Osteoblast (primary cell): ENCODE results near the gene DMD. TPM values are rescaled to one million over a fixed set of nuclear protein-coding genes. Genes with fewer than 3 reads are reported as not detected.

Experiments
- DNase-seq: peaks from one replicate; pipeline ENCODE4 v3.0.0; 2011; ENCODE audit warnings: low spot score, mixed read lengths; ENCODE audit not compliant: insufficient read length; ENCODE audit errors: missing footprints
- H2AFZ ChIP-seq: 2 replicates; pipeline ENCODE4 v1.6.0; 2011; ENCODE audit warnings: mild to moderate bottlenecking, low read length
- H3K27ac ChIP-seq: 2 replicates; pipeline ENCODE4 v1.5.1; 2011; ENCODE audit warnings: mild to moderate bottlenecking, low read depth, low read length, moderate library complexity
- H3K27me3 ChIP-seq: 2 replicates; pipeline ENCODE4 v1.6.0; 2012; ENCODE audit warnings: mild to moderate bottlenecking, control low read depth, inconsistent platforms, low read length, moderate library complexity; ENCODE audit not compliant: insufficient read depth
- H3K36me3 ChIP-seq: 2 replicates; pipeline ENCODE4 v1.5.1; 2011; ENCODE audit warnings: mild to moderate bottlenecking, low read length, control low read depth, moderate library complexity; ENCODE audit not compliant: insufficient read depth
- H3K4me1 ChIP-seq: 2 replicates; pipeline ENCODE4 v1.5.1; 2011; ENCODE audit warnings: mild to moderate bottlenecking, low read length, control low read depth, moderate library complexity; ENCODE audit not compliant: insufficient read depth
- H3K4me2 ChIP-seq: 2 replicates; pipeline ENCODE4 v1.6.0; 2011; ENCODE audit warnings: mild to moderate bottlenecking, low read length; ENCODE audit not compliant: insufficient read depth
- H3K4me3 ChIP-seq: fragments of 200-600 bp; sonication (generic); 3 replicates; pipeline ENCODE4 v1.5.1; 2012; ENCODE audit warnings: mild to moderate bottlenecking, low read length, inconsistent platforms; ENCODE audit not compliant: insufficient read depth
- H3K79me2 ChIP-seq: 2 replicates; pipeline ENCODE4 v1.6.0; 2012; ENCODE audit warnings: mild to moderate bottlenecking, low read length, control low read depth, inconsistent platforms; ENCODE audit not compliant: insufficient read depth
- H3K9me3 ChIP-seq: 2 replicates; pipeline ENCODE4 v1.5.1; 2011; ENCODE audit warnings: low read depth, low read length, control low read depth
- H4K20me1 ChIP-seq: 2 replicates; pipeline ENCODE4 v1.6.0; 2012; ENCODE audit warnings: mild to moderate bottlenecking, low read length, control low read depth; ENCODE audit not compliant: insufficient read depth
- total RNA-seq: library from RNA; depleted of rRNA; stranded (reverse); fragments of >200 nt; gene quantifications from 2 replicates; pipeline ENCODE4 v1.2.3, GENCODE V29; 2012
- TF ChIP-seq, protein P1 (sequence below): IDR thresholded peaks from 2 replicates; pipeline ENCODE4 v1.5.1; 2011; ENCODE audit warnings: mild to moderate bottlenecking, low read depth, low read length, moderate library complexity; ENCODE audit errors: extremely low read depth

The DMD gene
- total RNA-seq, 1 donor, result 12.7 TPM

DNA sequence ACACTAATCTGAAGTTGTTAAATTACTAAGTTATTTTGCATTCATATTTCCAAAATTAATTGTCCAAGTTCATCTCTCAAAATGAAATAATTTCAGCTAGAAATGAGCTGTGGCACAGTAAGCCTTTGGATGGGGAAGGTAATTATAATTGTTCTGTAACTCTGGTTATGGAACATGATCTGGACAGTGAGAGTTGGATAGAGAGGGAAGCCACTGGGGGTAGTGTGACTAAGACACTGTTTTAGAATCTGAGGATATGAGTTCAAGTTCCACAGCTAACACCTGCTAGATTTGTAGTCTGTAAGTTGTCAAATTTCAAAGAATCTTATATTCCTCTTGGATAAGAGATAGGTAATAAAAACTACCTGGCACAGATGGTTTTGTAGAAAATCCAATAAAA lies 49.5 kb downstream of the DMD start:
- Histone ChIP-seq H3K4me2 (no peak overlapping the region), H4K20me1 (no peaks in the 10 kb centered on the region), H3K9me3 (no peaks in the 10 kb centered on the region), H2AFZ (no peak overlapping the region), H3K36me3 (no peaks in the 10 kb centered on the region), H3K4me1 (no peaks in the 10 kb centered on the region), H3K27me3 (no peaks in the 10 kb centered on the region), H3K4me3 (no peak overlapping the region), H3K79me2 (no peaks in the 10 kb centered on the region), H3K27ac (no peak overlapping the region)
- TF ChIP-seq, protein P1, sequence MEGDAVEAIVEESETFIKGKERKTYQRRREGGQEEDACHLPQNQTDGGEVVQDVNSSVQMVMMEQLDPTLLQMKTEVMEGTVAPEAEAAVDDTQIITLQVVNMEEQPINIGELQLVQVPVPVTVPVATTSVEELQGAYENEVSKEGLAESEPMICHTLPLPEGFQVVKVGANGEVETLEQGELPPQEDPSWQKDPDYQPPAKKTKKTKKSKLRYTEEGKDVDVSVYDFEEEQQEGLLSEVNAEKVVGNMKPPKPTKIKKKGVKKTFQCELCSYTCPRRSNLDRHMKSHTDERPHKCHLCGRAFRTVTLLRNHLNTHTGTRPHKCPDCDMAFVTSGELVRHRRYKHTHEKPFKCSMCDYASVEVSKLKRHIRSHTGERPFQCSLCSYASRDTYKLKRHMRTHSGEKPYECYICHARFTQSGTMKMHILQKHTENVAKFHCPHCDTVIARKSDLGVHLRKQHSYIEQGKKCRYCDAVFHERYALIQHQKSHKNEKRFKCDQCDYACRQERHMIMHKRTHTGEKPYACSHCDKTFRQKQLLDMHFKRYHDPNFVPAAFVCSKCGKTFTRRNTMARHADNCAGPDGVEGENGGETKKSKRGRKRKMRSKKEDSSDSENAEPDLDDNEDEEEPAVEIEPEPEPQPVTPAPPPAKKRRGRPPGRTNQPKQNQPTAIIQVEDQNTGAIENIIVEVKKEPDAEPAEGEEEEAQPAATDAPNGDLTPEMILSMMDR, result no peak
- no peak for DNase-seq

DNA sequence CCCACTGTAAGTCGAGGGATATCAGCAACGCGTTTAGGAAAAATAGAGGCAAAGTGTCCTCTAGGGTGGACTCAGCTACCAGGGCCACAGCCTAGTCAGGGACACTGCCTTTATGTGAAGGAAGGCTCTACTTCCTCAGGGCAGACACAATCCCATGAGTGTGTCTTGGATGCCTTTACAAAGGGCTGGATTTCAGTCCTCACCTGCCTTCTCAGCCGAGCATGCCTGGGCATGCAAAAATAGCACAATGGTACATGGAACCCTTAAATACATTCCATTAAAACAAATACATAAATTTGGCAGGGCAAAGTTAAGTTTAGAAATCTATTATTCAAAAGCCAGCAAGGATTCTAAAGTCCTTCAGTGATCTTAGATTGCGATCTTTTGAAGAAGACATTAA lies 51.1 kb downstream of the DMD start:
- no peaks in the 10 kb centered on the region for H3K36me3 ChIP-seq
- H3K27ac ChIP-seq, result no peak overlapping the region
- TF ChIP-seq, protein P1, result no peak
- no peak overlapping the region for H2AFZ ChIP-seq
- no peaks in the 10 kb centered on the region for H3K79me2 ChIP-seq
- H3K4me2 ChIP-seq, result no peak overlapping the region
- H4K20me1 ChIP-seq, result no peaks in the 10 kb centered on the region
- no peak for DNase-seq
- no peak overlapping the region for H3K4me3 ChIP-seq
- H3K27me3 ChIP-seq, result no peaks in the 10 kb centered on the region
- no peaks in the 10 kb centered on the region for H3K9me3 ChIP-seq
- H3K4me1 ChIP-seq, result no peaks in the 10 kb centered on the region

DNA sequence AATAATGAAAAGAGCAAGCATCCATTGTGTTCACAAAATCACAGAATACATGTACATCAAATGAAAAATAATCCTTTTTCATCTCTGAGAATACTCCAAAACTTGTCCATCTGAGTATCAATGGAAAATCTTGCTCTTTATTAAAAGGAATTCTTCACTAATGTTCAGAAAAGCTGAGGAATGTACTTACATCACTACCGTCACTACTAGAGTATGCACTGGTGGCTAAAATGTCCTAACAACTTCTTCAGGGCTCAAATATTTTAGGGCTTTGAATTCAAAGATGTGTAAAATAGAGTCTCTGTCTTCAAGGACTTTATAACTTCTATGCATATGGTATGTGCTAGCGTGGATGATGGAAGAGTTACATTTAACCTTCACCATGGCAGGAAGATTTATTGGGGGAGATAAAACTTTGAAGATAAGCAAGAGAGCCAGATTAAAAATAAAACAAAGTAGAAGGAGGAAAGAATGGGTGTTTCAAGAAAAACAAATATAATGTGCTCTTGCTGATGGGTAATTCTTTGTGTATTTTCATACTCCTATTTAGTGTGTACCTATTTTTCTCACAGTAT lies 55.1 kb downstream of the DMD start:
- H3K27me3 ChIP-seq, result no peaks in the 10 kb centered on the region
- no peak for DNase-seq
- no peaks in the 10 kb centered on the region for H3K36me3 ChIP-seq
- no peaks in the 10 kb centered on the region for H3K4me1 ChIP-seq
- H4K20me1 ChIP-seq, result no peaks in the 10 kb centered on the region
- H3K79me2 ChIP-seq, result no peaks in the 10 kb centered on the region
- no peak overlapping the region for H3K4me3 ChIP-seq
- TF ChIP-seq, protein P1, result no peak
- H3K27ac ChIP-seq, result no peak overlapping the region
- H3K9me3 ChIP-seq, result no peaks in the 10 kb centered on the region
- no peak overlapping the region for H3K4me2 ChIP-seq
- no peak overlapping the region for H2AFZ ChIP-seq

DNA sequence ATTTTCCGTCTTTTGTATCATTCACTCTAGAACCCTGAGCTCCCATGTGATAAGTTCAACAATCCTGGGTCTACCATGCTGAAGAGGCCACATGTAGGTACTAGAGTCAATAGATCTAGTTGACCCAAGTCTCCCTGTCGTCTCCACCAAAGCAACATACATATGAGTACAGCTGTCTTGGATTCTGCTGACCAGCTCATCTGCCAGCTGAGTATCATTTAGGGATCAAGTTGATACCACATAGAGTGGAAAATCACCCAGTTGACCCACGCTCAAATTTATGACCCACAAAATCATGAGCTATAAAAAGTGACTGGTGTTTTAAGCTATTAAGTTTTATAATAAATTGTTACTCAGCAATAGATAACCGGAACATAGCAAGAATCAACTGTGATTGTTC lies 61.8 kb downstream of the DMD start:
- no peak for DNase-seq
- H3K27me3 ChIP-seq, result no peaks in the 10 kb centered on the region

More for the DNA sequence above, 61.8 kb downstream of the DMD start:
- no peak overlapping the region for H3K4me3 ChIP-seq
- no peaks in the 10 kb centered on the region for H3K79me2 ChIP-seq
- H3K27ac ChIP-seq, result no peak overlapping the region
- no peaks in the 10 kb centered on the region for H3K9me3 ChIP-seq
- H2AFZ ChIP-seq, result no peak overlapping the region
- H3K4me1 ChIP-seq, result no peaks in the 10 kb centered on the region
- H3K4me2 ChIP-seq, result no peak overlapping the region
- H4K20me1 ChIP-seq, result no peaks in the 10 kb centered on the region
- H3K36me3 ChIP-seq, result no peaks in the 10 kb centered on the region
- TF ChIP-seq, protein P1, result no peak
